OCI-LY3 (cell line): ENCODE results near the gene GJC2.

Experiments
- EZH2phosphoT487 ChIP-seq: fragments of 200-600 bp; shearing (Covaris generic); IDR thresholded peaks from 2 replicates; pipeline ENCODE4 v1.6.1; 2018; ENCODE audit warnings: antibody characterized with exemption, mixed run types, low read depth
- TF ChIP-seq, protein P1 (sequence below): fragments of 200-600, 300-600 bp; sonication (generic); IDR thresholded peaks from 2 replicates; pipeline ENCODE4 v1.5.1; 2014; ENCODE audit warnings: antibody characterized with exemption, low read length, low read depth

DNA sequence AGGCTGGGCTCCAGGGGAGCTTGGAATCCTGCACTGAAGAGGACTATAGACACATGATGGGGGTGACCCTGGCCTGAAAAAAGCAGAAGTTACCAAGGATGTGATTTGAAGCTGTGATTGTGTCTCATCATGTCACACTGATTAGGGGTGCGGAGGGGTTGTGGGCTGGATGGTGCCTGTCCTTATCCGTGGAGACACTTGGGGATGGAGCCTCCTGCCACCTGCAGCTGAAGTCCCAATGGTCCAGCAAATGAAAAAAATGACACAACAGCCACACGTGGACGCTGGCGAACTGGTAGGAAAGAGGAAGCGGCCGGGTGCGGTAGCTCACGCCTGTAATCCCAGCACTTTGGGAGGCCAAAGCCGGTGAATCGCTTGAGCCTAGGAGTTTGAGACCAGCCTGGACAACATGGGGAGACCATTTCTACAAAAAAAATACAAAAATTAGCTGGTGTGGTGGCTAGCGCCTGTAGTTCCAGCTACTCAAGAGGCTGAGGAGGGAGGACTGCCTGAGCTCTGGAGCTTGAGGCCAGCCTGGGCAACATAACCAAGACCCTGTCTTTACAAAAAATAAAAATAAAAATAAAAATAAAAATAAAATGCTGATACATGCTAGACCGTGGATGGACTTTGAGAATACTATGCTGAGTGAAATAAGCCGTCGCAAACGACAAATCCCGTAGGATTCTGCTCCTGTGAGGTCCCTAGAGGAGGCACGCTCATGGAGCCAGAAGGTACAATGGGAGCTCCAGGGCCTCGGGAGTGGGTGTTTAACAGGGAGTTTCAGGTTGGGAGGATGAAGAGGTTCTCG lies 15.0 kb downstream of the GJC2 start:
- TF ChIP-seq, protein P1, sequence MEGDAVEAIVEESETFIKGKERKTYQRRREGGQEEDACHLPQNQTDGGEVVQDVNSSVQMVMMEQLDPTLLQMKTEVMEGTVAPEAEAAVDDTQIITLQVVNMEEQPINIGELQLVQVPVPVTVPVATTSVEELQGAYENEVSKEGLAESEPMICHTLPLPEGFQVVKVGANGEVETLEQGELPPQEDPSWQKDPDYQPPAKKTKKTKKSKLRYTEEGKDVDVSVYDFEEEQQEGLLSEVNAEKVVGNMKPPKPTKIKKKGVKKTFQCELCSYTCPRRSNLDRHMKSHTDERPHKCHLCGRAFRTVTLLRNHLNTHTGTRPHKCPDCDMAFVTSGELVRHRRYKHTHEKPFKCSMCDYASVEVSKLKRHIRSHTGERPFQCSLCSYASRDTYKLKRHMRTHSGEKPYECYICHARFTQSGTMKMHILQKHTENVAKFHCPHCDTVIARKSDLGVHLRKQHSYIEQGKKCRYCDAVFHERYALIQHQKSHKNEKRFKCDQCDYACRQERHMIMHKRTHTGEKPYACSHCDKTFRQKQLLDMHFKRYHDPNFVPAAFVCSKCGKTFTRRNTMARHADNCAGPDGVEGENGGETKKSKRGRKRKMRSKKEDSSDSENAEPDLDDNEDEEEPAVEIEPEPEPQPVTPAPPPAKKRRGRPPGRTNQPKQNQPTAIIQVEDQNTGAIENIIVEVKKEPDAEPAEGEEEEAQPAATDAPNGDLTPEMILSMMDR, result no peak
- TF ChIP-seq EZH2phosphoT487, result no peak
